Tibial nerve (tissue), 3 donors: Measurements from ENCODE around the gene MIOX.

ENCODE experiments used
- POLR2A ChIP-seq, 2 donors: fragments of 450-650 bp; IDR thresholded peaks; one replicate each; pipeline ENCODE4 v1.6.1; 2017; ENCODE audit warnings: antibody characterized with exemption in 2 of 2, mild to moderate bottlenecking in 2 of 2, moderate library complexity in 2 of 2
- TF ChIP-seq, protein P1 (sequence below), 5 experiments: fragments of 200-600 bp in 3 of 5; fragments of 450-650 bp in 2 of 5; sonication (generic) in 3 of 5; IDR thresholded peaks; one replicate each; pipeline ENCODE4 v1.5.1; 2016 to 2019; ENCODE audit warnings: antibody characterized with exemption in 5 of 5, mild to moderate bottlenecking in 3 of 5, moderate library complexity in 2 of 5

DNA sequence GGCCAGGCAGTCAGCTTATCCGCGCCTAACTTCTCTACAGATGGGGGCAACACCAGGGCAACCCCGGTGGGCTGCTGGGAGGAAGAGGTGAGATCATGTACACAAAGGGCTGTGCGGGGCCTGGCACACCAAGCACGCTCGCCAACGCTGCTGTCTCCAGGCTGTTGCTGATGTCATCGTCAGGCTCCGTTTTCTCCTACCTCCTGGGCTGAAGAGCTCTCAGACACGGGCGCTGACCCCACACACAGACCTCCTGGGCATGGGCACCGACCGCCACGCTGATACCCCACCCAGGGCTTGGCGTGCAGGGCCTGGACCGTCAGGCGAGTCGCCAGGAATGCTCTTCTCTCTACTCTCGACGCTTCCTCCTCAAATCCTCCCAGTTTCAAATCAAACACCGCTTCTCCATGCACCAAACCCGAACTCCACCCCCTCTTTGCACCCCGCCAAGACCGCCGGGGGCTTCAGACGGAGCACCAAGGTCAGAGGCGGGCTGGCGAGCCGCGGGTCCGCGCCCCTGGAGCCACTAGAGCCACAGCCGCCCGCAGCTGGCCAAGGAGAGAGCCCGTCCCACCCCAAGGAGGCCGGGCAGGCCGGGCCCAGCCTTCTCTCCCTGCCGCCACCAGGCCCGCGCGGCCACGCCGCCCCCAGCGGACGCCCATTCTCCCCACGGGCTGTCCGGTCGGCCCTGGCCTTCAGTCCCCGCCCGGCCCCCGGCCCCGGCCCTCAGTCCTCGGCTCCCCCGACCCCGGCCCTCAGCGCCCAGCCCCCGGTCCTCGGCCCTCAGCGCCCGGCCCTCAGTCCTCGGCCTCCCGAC, 12.6 kb upstream of the MIOX start:
- TF ChIP-seq, protein P1, sequence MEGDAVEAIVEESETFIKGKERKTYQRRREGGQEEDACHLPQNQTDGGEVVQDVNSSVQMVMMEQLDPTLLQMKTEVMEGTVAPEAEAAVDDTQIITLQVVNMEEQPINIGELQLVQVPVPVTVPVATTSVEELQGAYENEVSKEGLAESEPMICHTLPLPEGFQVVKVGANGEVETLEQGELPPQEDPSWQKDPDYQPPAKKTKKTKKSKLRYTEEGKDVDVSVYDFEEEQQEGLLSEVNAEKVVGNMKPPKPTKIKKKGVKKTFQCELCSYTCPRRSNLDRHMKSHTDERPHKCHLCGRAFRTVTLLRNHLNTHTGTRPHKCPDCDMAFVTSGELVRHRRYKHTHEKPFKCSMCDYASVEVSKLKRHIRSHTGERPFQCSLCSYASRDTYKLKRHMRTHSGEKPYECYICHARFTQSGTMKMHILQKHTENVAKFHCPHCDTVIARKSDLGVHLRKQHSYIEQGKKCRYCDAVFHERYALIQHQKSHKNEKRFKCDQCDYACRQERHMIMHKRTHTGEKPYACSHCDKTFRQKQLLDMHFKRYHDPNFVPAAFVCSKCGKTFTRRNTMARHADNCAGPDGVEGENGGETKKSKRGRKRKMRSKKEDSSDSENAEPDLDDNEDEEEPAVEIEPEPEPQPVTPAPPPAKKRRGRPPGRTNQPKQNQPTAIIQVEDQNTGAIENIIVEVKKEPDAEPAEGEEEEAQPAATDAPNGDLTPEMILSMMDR (IDR thresholded peaks at IDR 0.05), result no peak
- no peak for TF ChIP-seq POLR2A (IDR thresholded peaks at IDR 0.05)
